Thyroid gland (tissue), 4 donors: ENCODE results near the gene ATXN7L1. TPM values are rescaled to one million over a fixed set of nuclear protein-coding genes. Genes with fewer than 3 reads are reported as not detected.

Experiments used
- DNase-seq, 2 donors: peaks; one replicate each; pipeline ENCODE4 v3.0.0-alpha.2; 2019
- H3K27ac ChIP-seq, 3 donors: fragments of 200-600 bp; sonication (generic); 1 replicate in 2 of 3; 2 replicates in 1 of 3; pipeline ENCODE4 v1.5.1; 2016 to 2019; ENCODE audit warnings: mild to moderate bottlenecking in 1 of 3, moderate library complexity in 1 of 3
- H3K27me3 ChIP-seq: fragments of 200-600 bp; sonication (generic); one replicate; pipeline ENCODE4 v1.5.1; 2019
- H3K36me3 ChIP-seq, 2 donors: fragments of 200-600 bp; sonication (generic); one replicate each; pipeline ENCODE4 v1.5.1; 2016 to 2019
- H3K4me1 ChIP-seq, 2 donors: fragments of 200-600 bp; sonication (generic); one replicate each; pipeline ENCODE4 v1.5.1; 2017 to 2019
- H3K4me3 ChIP-seq, 3 donors: fragments of 200-600 bp; sonication (generic); replicated peaks in 1 of 3; 1 replicate in 2 of 3; 2 replicates in 1 of 3; pipeline ENCODE4 v1.5.1; 2016; ENCODE audit warnings: mild to moderate bottlenecking in 1 of 3
- H3K9me3 ChIP-seq: fragments of 200-600 bp; sonication (generic); one replicate; pipeline ENCODE4 v1.5.1; 2017
- POLR2A ChIP-seq, 2 donors: fragments of 450-650 bp; IDR thresholded peaks; one replicate each; pipeline ENCODE4 v1.6.1; 2017; ENCODE audit warnings: antibody characterized with exemption in 2 of 2, mild to moderate bottlenecking in 2 of 2, moderate library complexity in 1 of 2
- WGBS, 2 donors: methylation state at CpG; one replicate each; pipeline ENCODE4 v1.1.5; 2017; 5-methylcytosine and 5-hydroxymethylcytosine counted together
- intact Hi-C: fragments of 100-400 bp; cut with DNase I; formaldehyde crosslinking; loops from one replicate; pipeline ENCODE4 v1.15.1; 2023
- total RNA-seq, 4 donors: library from RNA; depleted of rRNA; stranded (reverse); fragments of >200 nt; gene quantifications; one replicate each; pipeline ENCODE4 v1.2.3, GENCODE V29; 2016
- TF ChIP-seq, protein P1 (sequence below), 6 experiments: fragments of 200-600 bp in 3 of 6; fragments of 450-650 bp in 3 of 6; sonication (generic) in 3 of 6; IDR thresholded peaks; one replicate each; pipeline ENCODE4 v1.5.1; 2016 to 2019; ENCODE audit warnings: antibody characterized with exemption in 6 of 6, mild to moderate bottlenecking in 2 of 6, inconsistent platforms in 1 of 6, moderate library complexity in 1 of 6

The ATXN7L1 gene
- total RNA-seq, 4 donors from 2014 or later = 21.8 to 24.4 (median 22.8) TPM

DNA sequence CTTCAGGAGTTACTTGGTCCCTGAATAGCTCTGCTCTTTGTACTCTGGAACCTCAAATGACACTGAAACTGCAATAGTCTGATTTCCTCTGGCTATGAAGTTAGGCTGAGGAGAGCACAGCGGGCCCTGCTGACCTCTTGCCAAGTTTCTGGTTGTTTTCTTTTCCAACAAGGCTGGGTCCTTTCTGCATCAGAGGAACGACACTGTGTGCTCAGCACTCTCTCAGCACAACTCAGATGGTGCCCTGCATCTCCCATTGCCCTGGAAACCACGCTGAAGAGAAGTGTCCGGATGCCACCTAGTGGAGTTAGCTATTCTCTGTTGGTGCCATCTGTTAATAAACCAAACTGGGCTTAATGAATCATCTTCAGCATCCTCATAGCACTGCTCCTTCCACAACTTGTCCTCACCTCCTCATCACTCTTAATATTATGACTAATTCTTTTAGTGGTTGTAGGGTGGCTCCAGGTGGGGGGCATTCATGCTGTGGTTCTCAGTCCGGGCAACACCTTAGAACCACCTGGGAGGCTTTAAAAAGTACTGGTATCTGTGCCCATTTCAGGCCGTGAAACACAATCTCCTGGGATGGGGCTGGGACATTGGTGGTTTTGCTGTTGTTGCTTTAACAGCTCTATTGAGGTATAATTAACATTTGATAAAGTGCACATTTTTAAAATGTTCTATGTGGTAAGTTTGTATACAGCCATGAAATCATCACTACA, 286.9 kb downstream of the ATXN7L1 start:
- WGBS, 2 donors = 24 to 51% methylated on average over 3 to 6 of the region's 6 CpGs

DNA sequence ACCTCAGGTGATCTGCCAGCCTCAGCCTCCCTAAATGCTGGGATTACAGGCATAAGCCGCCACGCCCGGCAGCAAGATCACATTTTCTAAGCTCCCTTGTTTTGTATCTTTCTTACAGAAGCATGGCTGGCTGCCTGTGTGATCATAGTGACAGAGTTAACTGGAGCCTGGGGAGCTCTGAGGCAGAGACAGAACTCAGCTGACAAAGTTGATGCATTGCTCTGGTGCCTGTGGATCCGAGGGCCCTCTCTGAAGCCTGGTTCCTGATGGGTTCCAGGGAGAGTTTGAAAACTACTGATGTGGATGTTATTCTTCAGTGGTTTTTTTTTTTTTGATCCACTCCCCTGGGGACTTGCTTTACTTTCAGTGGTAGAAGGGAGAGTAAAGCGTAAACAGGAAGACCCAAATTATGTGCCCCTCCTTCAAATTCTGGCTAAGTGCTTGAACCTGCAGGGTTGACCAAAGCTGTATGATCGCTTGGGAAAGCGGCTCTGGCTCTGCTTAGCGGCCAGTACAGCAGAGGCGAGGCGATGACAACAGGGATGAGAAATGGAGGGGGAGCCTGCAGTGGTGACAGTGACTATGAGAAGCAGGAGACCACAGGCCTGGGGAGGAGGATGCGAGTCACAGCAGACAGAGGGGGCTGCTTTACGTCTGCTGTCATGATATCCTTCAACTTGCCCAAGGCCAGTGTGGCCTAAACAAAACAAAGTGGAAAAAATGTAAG, 288.3 kb downstream of the ATXN7L1 start:
- DNase-seq = no peak
- Histone ChIP-seq H3K36me3 (no peaks in the 10 kb centered on the region), H3K4me1 (peaks cover 3 to 4% of the 10 kb centered on the region in 2 donors), H3K27ac (peak overlapping the region in 1 of 3 donors; percentile 42), H3K9me3 (no peaks in the 10 kb centered on the region), H3K27me3 (no peaks in the 10 kb centered on the region), H3K4me3 (no peak overlapping the region)
- intact Hi-C loops = no loop called here
- WGBS, 2 donors = 76 to 84% methylated on average over 12 of the region's 12 CpGs
- TF ChIP-seq, protein P1, sequence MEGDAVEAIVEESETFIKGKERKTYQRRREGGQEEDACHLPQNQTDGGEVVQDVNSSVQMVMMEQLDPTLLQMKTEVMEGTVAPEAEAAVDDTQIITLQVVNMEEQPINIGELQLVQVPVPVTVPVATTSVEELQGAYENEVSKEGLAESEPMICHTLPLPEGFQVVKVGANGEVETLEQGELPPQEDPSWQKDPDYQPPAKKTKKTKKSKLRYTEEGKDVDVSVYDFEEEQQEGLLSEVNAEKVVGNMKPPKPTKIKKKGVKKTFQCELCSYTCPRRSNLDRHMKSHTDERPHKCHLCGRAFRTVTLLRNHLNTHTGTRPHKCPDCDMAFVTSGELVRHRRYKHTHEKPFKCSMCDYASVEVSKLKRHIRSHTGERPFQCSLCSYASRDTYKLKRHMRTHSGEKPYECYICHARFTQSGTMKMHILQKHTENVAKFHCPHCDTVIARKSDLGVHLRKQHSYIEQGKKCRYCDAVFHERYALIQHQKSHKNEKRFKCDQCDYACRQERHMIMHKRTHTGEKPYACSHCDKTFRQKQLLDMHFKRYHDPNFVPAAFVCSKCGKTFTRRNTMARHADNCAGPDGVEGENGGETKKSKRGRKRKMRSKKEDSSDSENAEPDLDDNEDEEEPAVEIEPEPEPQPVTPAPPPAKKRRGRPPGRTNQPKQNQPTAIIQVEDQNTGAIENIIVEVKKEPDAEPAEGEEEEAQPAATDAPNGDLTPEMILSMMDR (IDR thresholded peaks at IDR 0.05) = no peak
- TF ChIP-seq POLR2A (IDR thresholded peaks at IDR 0.05) = no peak

More for the DNA sequence above, 286.9 kb downstream of the ATXN7L1 start:
- no peaks in the 10 kb centered on the region for H3K9me3 ChIP-seq
- DNase-seq = peak; percentile 88 to 89
- intact Hi-C loops = no loop called here
- H3K27ac ChIP-seq = peak overlapping the region in 2 of 3 donors; percentile 41 to 42
- TF ChIP-seq, protein P1 (IDR thresholded peaks at IDR 0.05) = peak; percentile 9 to 85 (median 60)
- no peak for TF ChIP-seq POLR2A (IDR thresholded peaks at IDR 0.05)
- H3K36me3 ChIP-seq = no peaks in the 10 kb centered on the region
- no peak overlapping the region for H3K4me3 ChIP-seq
- H3K4me1 ChIP-seq = peaks cover 3 to 4% of the 10 kb centered on the region in 2 donors
- no peaks in the 10 kb centered on the region for H3K27me3 ChIP-seq

DNA sequence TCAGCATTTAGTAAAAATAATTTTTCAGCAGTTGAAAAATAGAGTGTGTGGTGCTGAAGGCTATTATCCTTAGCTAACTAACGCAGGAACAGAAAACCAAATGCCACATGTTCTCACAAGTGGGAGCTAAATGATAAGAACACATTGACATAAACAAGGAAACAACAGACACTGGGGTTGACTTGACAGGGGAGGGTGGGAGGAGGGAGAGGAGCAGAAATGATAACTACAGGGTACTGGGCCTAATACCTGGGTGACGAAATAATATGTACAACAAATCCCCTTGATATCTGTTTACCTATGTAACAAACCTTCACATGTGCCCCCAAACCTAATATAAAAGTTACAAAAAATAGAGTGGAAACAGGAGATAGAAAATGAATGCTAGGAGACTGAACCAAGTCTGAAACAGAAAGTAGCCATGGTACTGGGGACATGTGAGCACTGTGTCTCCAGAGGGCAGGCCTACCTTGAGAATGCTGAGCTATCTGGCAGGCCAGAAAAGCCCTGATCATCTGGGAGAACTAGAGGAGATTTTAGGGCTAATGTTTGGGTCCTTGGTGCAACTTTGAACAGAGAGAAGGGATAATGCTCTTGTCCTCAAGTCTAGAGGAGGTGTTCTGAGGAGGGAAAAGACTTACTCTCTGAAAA, 290.4 kb downstream of the ATXN7L1 start:
- intact Hi-C loops = no loop called here
- WGBS, 2 donors = 91 to 98% methylated on average over 2 of the region's 2 CpGs

DNA sequence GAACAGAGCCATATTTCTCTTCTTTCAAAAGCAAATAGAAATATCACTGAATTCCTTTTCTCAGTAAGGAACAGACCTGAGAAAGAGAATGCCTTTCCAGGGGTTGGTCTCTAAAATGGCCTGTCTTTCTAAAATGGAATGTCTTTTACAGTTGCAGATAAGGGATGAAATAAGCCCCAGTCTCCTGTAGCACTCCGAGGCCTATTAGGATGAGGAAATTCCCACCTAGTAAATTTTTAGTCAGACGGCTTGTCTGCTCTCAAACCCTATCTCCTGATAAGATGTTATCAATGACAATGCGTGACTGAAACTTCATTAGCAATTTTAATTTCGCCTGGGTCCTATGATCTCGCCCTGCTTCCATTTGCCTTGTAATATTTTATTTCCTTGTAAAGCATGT, 292.2 kb downstream of the ATXN7L1 start:
- DNase-seq = no peak

More for the DNA sequence above, 290.4 kb downstream of the ATXN7L1 start:
- DNase-seq = no peak
- Histone ChIP-seq H3K36me3 (no peaks in the 10 kb centered on the region), H3K9me3 (no peaks in the 10 kb centered on the region), H3K27ac (no peak overlapping the region), H3K4me3 (no peak overlapping the region), H3K27me3 (no peaks in the 10 kb centered on the region), H3K4me1 (peaks cover 8 to 10% of the 10 kb centered on the region in 2 donors)
- TF ChIP-seq, protein P1 (IDR thresholded peaks at IDR 0.05) = no peak
- TF ChIP-seq POLR2A (IDR thresholded peaks at IDR 0.05) = no peak

More for the DNA sequence above, 292.2 kb downstream of the ATXN7L1 start:
- Histone ChIP-seq H3K9me3 (no peaks in the 10 kb centered on the region), H3K4me3 (no peak overlapping the region), H3K36me3 (no peaks in the 10 kb centered on the region), H3K27ac (no peak overlapping the region), H3K27me3 (no peaks in the 10 kb centered on the region), H3K4me1 (peaks cover 6 to 10% of the 10 kb centered on the region in 2 donors)
- TF ChIP-seq POLR2A (IDR thresholded peaks at IDR 0.05) = no peak
- TF ChIP-seq, protein P1 (IDR thresholded peaks at IDR 0.05) = no peak
- WGBS, 2 donors = 76 to 92% methylated on average over 5 of the region's 5 CpGs
- intact Hi-C loops = no loop called here
